ENCODE results near the gene CDCA3. TPM values are rescaled to one million over a fixed set of nuclear protein-coding genes. Genes with fewer than 3 reads are reported as not detected.
A peak's percentile ranks its signal among the peaks of the same experiment; 100 is the strongest.

CDCA3 gene
- total RNA-seq, 1 donor from 2014 or later: 13.9 TPM

DNA sequence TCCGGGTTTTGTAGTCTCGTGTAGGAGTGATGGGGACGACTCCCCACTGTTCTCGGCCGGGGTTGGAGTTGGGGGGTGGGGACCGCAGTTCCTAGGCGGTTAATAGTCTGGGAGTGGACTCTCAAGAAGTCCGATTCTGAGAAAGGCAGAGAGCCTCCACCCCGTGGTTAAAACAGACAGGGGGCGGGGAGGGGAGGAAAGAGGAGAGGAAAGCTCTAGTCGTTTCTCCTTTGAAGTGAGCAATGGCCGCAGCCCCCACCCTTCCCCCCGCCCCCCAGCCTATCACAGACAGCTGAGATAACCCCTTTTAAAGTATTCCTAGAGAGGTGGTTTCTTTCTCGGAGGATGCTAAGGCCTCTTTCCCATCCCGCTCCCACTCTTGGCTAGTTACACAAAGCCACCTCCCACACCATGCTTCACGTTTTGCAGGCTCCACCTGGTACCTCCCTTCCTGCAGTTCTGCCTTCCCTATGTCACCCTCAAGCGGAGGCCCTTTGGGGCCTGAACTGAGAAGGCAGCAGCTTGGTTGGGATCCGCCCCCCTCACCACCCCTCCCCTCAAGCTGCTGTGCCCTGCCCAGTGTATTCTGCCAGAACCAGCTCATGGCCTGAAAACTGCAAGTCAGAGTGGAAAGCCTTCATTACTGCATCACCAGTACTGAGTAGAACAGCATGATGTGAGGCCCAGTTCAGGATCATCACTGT, 1.7 kb upstream of the CDCA3 start:
- peak; percentile 42 for ATAC-seq

DNA sequence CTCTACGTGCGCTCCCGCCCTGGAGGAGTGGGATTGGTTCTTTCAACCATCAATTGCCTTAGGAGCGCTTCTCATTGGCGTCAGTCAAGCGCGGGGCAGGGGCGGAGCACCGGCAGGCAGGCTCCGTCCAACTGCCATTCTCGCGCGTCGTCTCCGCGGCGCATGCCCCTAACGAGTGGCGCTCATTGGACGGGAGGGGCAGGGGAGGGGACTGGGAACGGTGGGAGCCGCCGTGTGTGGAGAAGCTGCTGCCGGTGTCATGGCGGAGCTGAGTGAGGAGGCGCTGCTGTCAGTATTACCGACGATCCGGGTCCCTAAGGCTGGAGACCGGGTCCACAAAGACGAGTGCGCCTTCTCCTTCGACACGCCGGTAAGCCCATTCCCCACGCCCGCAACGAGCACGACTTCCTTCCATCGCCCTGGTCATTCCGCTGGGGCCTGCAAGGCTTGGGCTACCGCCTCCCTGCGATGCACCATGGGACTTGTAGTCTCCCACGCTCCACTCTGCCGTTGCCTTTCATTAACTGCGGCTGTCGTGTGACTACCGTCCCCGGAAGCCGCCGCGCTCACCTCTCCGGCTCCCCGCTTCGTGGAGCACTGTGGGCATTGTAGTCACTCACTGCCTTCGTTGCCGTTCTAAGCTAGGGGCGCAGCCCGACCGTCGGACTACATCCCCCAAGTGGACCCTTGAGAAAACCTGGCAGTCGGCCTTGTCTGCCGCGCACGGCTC, 1.0 kb upstream of the CDCA3 start, which contains the start of gene USP5:
USP5 (plus strand) TSS at position 230 of the 730 bp plus-strand sequence; CDS start at position 260, 30 bp downstream.
- ATAC-seq: peak; percentile 89

DNA sequence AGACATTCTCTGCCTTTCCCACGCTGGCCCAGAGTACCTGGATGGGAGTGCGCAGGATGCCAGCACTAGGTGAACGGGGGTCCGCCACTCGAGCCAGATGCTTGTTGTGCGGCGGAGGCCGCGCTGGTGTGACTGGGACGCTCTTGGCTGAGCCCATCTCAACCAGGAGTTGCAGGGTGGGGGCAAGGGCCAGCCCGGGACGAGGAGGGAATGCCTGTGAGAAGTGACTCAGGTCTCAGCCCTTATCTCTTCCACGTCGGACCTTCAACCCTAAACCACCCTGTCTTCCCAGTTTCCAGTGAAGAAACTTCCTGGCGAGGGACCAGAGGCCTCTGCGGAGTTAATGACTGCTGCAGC, 312 bp downstream of the CDCA3 start:
- no peak for ATAC-seq

DNA sequence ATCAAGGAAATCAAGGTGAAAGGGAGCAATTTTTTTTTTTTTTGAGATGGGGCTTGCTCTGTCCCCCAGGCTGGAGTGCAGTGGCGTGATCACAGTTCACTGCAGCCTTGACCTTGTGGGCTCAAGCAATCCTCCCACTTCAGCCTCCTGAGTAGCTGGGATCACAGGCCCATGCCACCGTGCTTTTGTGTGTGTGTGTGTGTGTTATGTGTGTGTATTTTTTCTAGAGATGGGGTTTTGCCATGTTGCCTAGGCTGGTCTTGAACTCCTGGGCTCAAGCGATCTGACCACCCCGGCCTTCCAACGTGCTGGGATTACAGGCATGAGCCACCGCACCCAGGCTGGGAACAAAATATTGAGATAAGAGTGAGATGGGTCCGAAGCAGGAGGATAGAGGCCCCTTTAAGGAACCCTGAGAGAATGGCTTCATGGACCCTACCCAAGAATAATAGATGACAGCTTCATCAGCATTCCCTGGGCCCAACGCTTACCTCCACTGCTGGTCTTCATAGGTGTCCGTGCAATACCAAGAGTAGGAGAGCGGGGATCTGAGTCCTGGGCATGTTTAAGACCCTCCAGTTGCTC, 1.0 kb downstream of the CDCA3 start:
- ATAC-seq: no peak

DNA sequence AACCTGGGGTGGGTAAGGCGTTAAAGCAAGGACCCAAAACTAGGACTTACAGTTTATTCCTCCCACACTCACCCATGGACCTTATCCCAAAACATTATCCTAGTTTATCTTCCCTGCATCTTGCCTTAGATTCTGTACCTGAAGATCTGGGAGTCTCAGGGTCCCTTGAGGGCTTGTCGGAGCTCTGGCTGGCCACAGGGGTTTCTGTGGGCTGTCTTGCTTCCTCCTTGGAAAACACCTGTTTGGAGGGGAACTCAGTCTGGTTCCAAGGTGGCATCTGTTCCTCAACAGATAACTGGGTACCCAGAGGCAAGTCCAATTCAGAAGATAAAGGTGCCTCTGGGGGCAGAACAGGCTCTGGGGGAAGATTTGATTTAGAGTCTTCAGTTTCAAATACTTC, 1.7 kb downstream of the CDCA3 start:
- no peak for ATAC-seq

DNA sequence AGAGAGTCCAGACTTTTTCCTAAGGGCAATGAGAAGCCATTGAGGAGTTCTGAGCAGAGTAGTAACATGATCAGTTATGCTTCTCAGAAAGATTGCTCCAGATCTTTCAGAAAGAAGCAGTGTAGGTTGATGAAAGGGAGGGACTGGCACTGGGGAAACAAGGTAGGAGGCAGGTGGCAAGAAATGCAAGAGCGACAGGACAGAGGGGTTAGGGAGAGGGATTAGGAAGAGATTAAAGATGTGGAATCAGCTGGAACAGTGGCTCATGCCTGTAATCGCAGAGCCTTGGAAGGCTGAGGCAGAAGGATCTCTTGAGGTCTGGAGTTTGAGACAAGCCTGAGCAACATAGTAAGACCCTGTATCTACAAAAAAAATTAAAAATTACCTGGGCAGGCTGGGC, 3.4 kb downstream of the CDCA3 start:
- ATAC-seq: no peak

DNA sequence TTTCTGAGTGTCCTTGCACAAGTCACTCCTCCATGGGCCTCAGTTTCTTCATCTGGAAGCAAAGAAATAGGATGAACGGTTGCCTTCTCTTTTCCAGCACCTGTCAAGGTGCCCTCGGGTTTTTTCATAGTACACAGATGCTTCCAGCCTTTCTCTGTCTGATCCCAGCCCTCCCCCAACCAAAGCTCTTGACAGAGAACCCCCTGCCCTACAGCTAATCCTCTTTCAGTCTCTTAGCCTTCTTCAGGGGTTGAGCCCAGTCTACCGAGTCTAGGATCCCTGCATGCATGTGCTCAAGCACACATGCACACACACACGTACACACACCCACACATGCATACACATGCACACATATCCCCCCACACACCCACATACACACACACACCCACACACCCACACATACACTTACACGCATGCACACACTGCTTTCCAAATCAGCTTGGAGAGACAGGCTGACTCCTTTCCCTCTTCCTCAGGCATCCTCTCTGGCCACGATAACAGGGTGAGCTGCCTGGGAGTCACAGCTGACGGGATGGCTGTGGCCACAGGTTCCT, 4.7 kb downstream of the CDCA3 start:
- ATAC-seq: no peak

DNA sequence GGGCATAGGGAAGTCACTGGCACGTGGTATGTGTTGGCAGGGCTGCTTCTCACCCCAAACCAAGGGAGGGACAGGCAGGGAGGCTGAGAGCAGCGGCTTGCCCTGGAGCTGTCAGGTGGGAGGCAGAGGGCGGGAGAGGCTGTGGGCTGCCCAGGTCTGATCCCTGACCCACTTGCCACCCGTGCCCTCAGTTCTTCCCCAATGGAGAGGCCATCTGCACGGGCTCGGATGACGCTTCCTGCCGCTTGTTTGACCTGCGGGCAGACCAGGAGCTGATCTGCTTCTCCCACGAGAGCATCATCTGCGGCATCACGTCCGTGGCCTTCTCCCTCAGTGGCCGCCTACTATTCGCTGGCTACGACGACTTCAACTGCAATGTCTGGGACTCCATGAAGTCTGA, 5.7 kb downstream of the CDCA3 start:
- ATAC-seq: no peak

DNA sequence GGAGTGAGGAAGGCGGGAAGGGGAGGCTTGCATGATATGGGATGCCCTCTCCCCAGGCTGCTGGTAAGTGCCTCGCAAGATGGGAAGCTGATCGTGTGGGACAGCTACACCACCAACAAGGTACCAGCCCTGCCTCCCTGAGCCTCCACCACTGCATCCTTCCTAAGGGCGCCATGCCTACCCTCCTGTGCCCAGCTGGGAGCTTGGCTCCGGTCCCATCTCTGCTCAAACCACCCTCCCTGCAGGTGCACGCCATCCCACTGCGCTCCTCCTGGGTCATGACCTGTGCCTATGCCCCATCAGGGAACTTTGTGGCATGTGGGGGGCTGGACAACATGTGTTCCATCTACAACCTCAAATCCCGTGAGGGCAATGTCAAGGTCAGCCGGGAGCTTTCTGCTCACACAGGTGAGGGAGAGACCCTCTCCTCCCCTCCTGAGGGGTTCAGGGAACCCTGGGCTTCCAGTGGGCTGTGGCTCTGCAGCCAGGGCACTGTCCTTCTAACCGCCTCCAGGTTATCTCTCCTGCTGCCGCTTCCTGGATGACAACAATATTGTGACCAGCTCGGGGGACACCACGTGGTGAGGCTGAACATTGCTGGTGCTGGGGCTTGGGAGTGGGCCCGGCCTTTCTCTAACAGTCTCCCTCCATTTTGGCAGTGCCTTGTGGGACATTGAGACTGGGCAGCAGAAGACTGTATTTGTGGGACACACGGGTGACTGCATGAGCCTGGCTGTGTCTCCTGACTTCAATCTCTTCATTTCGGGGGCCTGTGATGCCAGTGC, 7.8 kb downstream of the CDCA3 start:
- no peak for ATAC-seq

DNA sequence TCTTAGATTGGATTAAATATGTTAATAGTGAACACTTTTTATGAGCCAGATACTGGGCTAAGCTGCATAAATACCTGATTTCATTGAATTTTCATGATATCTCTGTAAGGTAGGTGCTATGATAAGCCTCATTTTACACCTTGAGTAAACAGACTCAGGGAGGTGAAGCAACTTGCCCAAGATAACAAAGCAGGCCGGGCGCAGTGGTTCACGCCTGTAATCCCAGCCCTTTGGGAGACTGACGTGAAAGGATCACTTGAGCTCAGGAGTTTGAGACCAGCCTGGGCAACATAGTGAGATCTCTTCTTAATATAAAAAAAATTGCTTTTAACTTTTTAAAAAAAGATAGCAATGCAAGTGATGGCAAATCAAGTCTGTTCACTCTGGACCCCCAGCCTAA, 9.0 kb downstream of the CDCA3 start:
- ATAC-seq: no peak

DNA sequence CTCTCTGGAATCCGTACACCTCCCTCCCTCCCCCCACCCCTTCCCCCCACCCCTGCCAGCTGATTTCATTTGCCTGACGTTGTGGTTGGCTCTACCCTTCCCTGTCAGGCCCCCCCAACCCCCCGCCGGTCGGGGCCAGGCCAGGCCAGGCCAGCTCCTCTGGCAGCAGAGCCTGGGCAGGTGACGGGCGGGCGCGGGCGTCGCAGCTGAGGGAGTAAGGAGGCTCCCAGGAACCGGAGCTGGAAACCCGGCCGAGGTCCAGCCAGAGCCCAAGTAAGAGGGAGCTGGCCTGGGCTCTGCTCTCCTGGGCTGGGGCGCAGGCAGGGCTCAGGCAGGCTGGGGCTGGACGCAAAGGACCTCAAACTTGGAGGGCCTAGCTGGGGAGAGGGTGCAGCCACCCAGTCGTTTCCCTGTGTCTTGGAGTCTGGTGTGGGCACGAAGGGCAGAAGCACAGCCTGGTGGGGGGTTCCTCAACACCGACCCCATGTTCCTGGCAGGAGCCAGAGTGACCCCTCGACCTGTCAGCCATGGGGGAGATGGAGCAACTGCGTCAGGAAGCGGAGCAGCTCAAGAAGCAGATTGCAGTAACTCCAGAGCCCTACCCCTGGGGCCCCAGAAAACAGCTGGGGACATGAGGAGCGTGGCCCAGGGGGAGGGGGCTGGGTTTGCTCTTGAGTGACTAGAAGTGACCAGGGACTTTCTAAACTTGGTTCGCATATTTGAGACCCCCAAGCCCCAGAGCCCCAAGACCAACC, 10.1 kb downstream of the CDCA3 start, which contains the start of gene GNB3:
GNB3 (plus strand) TSS at position 165 of the 755 bp plus-strand sequence; CDS start at position 528, 363 bp downstream.
- ATAC-seq: no peak

DNA sequence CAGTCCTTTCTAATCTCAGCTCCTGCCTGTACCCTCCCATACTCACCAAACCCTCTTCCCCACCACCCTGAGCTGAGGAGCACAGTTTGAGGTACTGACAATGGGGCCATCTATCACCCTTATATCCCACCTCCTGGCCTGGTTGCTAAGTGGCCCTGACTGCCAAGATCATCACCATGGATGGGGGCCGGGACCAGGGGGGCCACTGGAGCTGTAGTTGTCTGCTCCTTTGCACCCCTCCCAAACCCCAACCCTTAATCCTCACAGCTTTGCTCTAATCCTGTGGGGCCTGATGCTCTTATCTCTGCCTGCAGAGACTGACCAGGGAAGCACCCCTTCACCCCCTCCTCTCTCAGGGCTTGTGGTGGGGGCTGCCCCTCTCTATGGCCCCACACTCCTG, 10.8 kb downstream of the CDCA3 start:
- ATAC-seq: no peak

DNA sequence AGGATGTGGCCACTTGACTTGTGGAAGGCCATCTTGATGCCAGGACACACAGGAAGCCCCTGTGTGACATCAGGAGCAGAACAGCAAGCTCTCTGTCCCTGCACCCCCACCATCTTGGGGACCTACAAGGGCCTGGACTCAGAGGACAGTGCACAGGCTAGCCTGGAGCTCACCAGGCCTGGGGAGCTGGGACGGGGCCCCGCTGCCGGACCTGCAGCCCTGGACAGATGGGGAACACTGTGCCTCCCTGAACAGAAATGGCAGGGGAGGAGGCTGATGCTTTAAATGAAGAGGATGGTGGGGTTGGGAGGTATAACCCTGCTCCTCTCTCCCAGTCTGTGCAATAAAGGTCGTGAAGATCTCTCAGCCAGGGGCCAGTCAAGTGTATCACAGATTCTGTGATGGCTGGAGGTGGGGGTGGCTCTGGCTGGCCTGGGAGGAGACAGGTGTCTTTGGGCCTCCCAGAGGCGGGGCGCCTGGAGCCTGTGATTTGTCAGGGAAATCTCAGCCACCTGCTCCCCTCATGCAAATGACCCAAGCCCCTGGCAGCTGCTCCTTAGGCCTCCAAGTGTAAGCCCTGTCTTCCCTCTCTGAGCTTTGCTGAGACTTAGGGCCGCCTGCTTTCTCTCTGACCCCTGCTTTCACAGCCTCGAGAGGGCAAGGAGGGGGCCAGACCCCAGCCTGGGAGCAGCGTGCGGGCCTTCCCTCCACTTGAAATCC, 11.4 kb downstream of the CDCA3 start:
- ATAC-seq: peak; percentile 6

DNA sequence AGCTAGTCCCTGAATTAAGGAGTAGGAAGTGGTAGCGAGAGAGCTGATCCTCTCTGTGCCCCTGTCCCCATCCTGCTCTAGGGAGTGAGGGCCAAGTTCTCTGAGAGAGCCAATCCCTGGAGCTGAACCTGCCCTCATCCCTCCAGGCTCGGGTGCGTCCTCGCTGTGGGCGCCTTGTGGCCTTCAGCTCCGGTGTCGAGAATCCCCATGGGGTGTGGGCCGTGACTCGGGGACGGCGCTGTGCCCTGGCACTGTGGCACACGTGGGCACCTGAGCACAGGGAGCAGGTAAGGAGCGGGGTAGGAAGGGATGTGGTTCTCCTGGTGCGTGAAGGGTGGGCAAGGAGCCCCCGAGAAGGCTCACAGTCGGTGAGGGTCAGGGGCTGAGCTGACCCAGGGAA, 12.2 kb downstream of the CDCA3 start:
- no peak for ATAC-seq

DNA sequence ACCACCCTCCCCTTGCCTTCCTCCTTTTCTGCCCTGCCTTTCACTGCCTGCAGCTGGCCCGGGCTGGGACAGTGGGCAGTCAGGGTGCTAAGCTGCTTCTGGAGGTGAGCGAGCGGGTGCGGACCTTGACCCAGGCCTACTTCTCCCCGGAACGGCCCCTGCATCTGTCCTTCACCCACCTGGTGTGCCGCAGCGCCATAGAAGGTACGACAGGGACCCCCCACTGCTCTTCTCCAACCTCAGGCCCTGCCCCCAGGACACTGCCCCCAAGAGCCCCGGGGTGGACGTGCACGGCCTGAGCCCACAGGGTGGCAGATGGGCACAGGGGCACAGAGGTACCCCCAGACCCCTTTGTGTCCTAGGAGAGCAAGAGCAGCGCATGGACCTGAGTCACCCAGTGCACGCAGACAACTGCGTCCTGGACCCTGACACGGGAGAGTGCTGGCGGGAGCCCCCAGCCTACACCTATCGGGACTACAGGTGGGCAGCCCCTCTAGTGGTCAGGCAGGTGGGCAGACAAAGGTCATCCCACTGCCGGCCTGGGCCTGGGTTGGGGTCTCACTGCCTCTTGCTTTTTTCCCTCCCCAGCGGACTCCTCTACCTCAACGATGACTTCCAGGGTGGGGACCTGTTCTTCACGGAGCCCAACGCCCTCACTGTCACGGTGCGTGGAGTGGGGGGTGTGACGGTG, 13.6 kb downstream of the CDCA3 start:
- ATAC-seq: no peak

DNA sequence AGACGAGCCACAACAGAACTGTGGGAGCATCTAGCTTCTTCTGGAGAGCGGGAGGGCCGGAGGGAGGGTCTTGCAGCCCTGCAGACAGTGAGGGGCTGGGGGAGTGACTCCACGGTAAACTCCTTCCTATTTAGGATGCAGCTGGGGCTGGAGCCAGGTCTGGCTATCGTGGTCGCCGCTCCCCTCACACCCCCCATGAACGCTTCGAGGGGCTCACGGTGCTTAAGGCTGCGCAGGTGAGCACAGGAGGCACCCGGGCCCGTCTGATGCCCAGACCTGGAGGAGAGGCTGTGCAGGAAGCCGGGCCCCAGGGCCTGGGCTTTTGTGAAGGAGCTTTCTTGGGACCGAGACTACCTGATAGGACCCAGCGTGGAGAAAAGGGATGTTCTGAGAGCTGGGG, 14.2 kb downstream of the CDCA3 start:
- no peak for ATAC-seq

DNA sequence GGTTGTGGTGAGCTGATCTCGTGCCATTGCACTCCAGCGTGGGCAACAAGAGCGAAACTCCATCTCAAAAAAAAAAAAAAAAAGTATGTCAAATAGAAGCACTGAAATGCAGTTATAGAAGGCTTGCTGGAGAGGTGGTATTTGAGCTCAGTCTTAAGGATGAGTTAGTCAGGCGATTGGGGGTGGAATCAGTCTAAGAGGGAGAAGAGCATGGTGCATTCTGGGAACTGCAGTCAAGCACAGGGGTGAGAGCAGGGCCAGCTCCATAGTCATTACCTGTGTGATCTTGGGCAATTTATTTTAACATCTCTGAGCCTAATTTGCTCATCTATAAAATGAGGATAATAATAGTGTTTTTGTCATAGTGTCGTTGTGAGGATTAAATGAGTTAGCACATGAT, 16.2 kb downstream of the CDCA3 start:
- no peak for ATAC-seq

DNA sequence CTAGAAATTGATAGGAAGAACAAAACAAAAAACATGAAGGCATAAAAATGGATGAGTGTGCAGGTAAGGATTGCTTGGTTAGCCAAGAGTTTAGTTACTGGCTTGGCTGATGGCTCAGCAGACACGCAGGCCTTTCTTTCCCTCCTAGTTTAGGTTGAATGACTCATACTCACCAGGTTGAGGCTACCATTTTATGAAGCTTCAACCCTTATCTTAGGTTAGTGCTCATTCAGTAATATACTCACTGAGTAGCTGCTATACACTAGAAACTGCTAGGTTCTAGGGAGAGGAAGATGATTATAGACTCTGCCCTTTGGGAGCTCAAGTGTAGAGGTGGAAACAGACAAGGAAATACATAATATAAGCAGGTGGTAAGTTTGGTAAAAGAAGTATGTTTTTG, 16.8 kb downstream of the CDCA3 start:
- ATAC-seq: no peak

DNA sequence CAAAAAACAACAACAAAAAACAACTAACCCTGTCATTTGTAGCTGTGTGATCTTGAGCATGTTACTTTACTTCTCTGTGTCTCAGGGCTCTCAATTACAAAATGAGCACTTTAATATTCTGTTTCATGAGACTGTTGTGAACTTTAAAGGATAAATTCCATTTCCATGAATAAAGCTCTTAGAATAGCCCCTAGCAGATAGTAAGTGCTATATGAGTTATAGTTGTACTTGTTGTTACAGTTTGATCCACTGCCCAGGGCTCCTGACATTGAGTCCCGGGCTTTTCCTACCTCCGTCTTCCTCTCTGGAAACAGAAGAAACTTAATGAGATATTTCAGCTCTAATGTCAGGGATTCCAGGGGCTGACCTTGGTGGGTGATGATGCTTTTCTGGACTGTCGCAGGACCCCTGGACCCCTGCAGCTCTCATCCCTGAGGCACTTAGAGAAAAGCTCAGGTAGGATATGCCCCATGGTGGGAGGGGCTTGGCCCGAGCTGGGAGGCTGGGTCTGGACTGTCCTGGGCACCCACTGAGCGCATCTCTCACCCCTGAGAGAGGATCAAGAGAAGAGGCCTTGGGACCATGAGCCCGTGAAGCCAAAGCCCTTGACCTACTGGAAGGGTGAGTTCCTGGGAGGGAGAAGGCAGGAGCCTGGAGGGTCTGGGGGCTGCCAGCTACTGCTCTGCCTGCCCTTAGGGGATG, 17.7 kb downstream of the CDCA3 start:
- ATAC-seq: no peak

DNA sequence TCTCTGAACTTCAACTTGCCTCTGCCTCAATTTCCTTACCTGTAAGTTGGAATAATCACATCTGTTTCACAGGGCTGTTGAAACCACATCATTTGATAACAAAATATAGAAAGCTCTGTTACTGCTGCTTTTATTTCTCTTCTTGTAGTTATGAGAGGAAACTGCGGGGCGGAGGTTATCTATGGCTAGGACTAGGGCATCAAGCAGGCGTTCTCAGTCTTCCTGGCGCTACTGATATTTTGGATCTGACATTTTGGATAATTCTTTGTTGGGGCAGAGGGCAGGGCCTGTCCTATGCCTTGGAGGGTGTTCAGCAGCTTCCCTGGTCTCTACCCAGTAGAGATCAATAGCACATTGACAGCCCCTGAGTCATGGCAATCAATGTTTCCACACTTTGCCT, 19.0 kb downstream of the CDCA3 start:
- ATAC-seq: no peak

All from esophagus mucosa (tissue), 1 donor.